Activated naive CD4-positive, alpha-beta T cell treated with anti-CD3 and anti-CD28 coated beads, Interleukin-2, amount 50 U/mL, for 24 hours (primary cell): Measurements from ENCODE around the gene TMEM121B.
A peak's percentile ranks its signal among the peaks of the same experiment; 100 is the strongest.

Experiments used
- H3K27ac Mint-ChIP-seq: one replicate; pipeline ENCODE4 v1.8.0; 2021; ENCODE audit warnings: mild to moderate bottlenecking, mixed read lengths
- H3K27me3 Mint-ChIP-seq: one replicate; pipeline ENCODE4 v1.8.0; 2021; ENCODE audit warnings: mixed read lengths
- H3K36me3 Mint-ChIP-seq: one replicate; pipeline ENCODE4 v1.8.0; 2021; ENCODE audit warnings: mixed read lengths
- H3K4me1 Mint-ChIP-seq: one replicate; pipeline ENCODE4 v1.8.0; 2021; ENCODE audit warnings: mixed read lengths
- H3K4me3 Mint-ChIP-seq: one replicate; pipeline ENCODE4 v1.8.0; 2021; ENCODE audit warnings: mild to moderate bottlenecking, mixed read lengths
- H3K9me3 Mint-ChIP-seq: one replicate; pipeline ENCODE4 v1.8.0; 2021; ENCODE audit warnings: mixed read lengths

TMEM121B gene

GRCh38 chr22:17095538-17095937, 25.6 kb downstream of the TMEM121B start:
- Mint-ChIP-seq H3K4me1 (peaks cover 96% of the 10 kb centered on the region), H3K4me3 (no peak overlapping the region), H3K36me3 (peaks cover 13% of the 10 kb centered on the region), H3K9me3 (no peaks in the 10 kb centered on the region), H3K27ac (no peak overlapping the region), H3K27me3 (no peaks in the 10 kb centered on the region)

- Mint-ChIP-seq H3K4me3 (peak overlapping the region; percentile 30), H3K27ac (peak overlapping the region; percentile 46), H3K9me3 (no peaks in the 10 kb centered on the region), H3K27me3 (no peaks in the 10 kb centered on the region), H3K36me3 (peaks cover 3% of the 10 kb centered on the region), H3K4me1 (peaks cover 91% of the 10 kb centered on the region)
These were observed 28.1 kb downstream of the TMEM121B start for GRCh38 chr22:17093081-17093480.

GRCh38 chr22:17091851-17092250, 29.3 kb downstream of the TMEM121B start:
- H3K27ac Mint-ChIP-seq = peak overlapping the region; percentile 63
- peaks cover 2% of the 10 kb centered on the region for H3K36me3 Mint-ChIP-seq
- no peaks in the 10 kb centered on the region for H3K27me3 Mint-ChIP-seq
- peak overlapping the region; percentile 39 for H3K4me3 Mint-ChIP-seq
- peaks cover 91% of the 10 kb centered on the region for H3K4me1 Mint-ChIP-seq
- no peaks in the 10 kb centered on the region for H3K9me3 Mint-ChIP-seq

GRCh38 chr22:17090550-17090949, 30.6 kb downstream of the TMEM121B start:
- peak overlapping the region; percentile 49 for H3K27ac Mint-ChIP-seq
- no peaks in the 10 kb centered on the region for H3K27me3 Mint-ChIP-seq
- H3K4me1 Mint-ChIP-seq = peaks cover 89% of the 10 kb centered on the region
- no peaks in the 10 kb centered on the region for H3K9me3 Mint-ChIP-seq
- H3K4me3 Mint-ChIP-seq = peak overlapping the region; percentile 58
- H3K36me3 Mint-ChIP-seq = peaks cover 2% of the 10 kb centered on the region

GRCh38 chr22:17087498-17088131, 33.5 kb downstream of the TMEM121B start:
- Mint-ChIP-seq H3K4me1 (peaks cover 74% of the 10 kb centered on the region), H3K36me3 (peaks cover under 1% of the 10 kb centered on the region), H3K27me3 (no peaks in the 10 kb centered on the region), H3K4me3 (peak overlapping the region; percentile 92), H3K27ac (peak overlapping the region; percentile 79), H3K9me3 (no peaks in the 10 kb centered on the region)

- Mint-ChIP-seq H3K36me3 (no peaks in the 10 kb centered on the region), H3K27ac (peak overlapping the region; percentile 63), H3K27me3 (no peaks in the 10 kb centered on the region), H3K4me3 (peak overlapping the region; percentile 92), H3K9me3 (no peaks in the 10 kb centered on the region), H3K4me1 (peaks cover 67% of the 10 kb centered on the region)
These were observed 34.2 kb downstream of the TMEM121B start for GRCh38 chr22:17086788-17087497.

GRCh38 chr22:17086296-17086695, 34.9 kb downstream of the TMEM121B start:
- H3K27ac Mint-ChIP-seq = peak overlapping the region; percentile 96
- no peaks in the 10 kb centered on the region for H3K9me3 Mint-ChIP-seq
- no peaks in the 10 kb centered on the region for H3K27me3 Mint-ChIP-seq
- H3K4me3 Mint-ChIP-seq = peak overlapping the region; percentile 92
- H3K4me1 Mint-ChIP-seq = peaks cover 62% of the 10 kb centered on the region
- H3K36me3 Mint-ChIP-seq = no peaks in the 10 kb centered on the region

- peaks cover 54% of the 10 kb centered on the region for H3K4me1 Mint-ChIP-seq
- peak overlapping the region; percentile 96 for H3K27ac Mint-ChIP-seq
- H3K4me3 Mint-ChIP-seq = peak overlapping the region; percentile 92
- no peaks in the 10 kb centered on the region for H3K9me3 Mint-ChIP-seq
- H3K36me3 Mint-ChIP-seq = no peaks in the 10 kb centered on the region
- H3K27me3 Mint-ChIP-seq = no peaks in the 10 kb centered on the region
These were observed 35.6 kb downstream of the TMEM121B start for GRCh38 chr22:17085277-17086181.

- peaks cover 48% of the 10 kb centered on the region for H3K4me1 Mint-ChIP-seq
- H3K9me3 Mint-ChIP-seq = no peaks in the 10 kb centered on the region
- H3K27ac Mint-ChIP-seq = peak within 1 kb of the TSS; percentile 96
- H3K27me3 Mint-ChIP-seq = no peaks in the 10 kb centered on the region
- H3K36me3 Mint-ChIP-seq = no peaks in the 10 kb centered on the region
- H3K4me3 Mint-ChIP-seq = peak within 1 kb of the TSS; percentile 92
These were observed 36.4 kb downstream of the TMEM121B start, which contains the start of gene IL17RA for GRCh38 chr22:17084554-17085276. TSS of gene IL17RA (plus strand) at chr22:17085000. CDS start at chr22:17085092, 92 bp downstream.

- H3K4me1 Mint-ChIP-seq = peaks cover 40% of the 10 kb centered on the region
- H3K9me3 Mint-ChIP-seq = no peaks in the 10 kb centered on the region
- H3K27ac Mint-ChIP-seq = peak overlapping the region; percentile 72
- H3K27me3 Mint-ChIP-seq = no peaks in the 10 kb centered on the region
- H3K36me3 Mint-ChIP-seq = no peaks in the 10 kb centered on the region
- H3K4me3 Mint-ChIP-seq = peak overlapping the region; percentile 92
These were observed 37.2 kb downstream of the TMEM121B start for GRCh38 chr22:17083811-17084441.

GRCh38 chr22:17083255-17083654, 37.9 kb downstream of the TMEM121B start:
- Mint-ChIP-seq H3K36me3 (no peaks in the 10 kb centered on the region), H3K9me3 (no peaks in the 10 kb centered on the region), H3K4me1 (peaks cover 36% of the 10 kb centered on the region), H3K27me3 (no peaks in the 10 kb centered on the region), H3K4me3 (peak overlapping the region; percentile 92), H3K27ac (no peak overlapping the region)

GRCh38 chr22:17079572-17079971, 41.6 kb downstream of the TMEM121B start:
- Mint-ChIP-seq H3K4me1 (peaks cover 38% of the 10 kb centered on the region), H3K36me3 (no peaks in the 10 kb centered on the region), H3K9me3 (no peaks in the 10 kb centered on the region), H3K27me3 (no peaks in the 10 kb centered on the region), H3K27ac (no peak overlapping the region), H3K4me3 (no peak overlapping the region)

- peak overlapping the region; percentile 62 for H3K27ac Mint-ChIP-seq
- H3K36me3 Mint-ChIP-seq = no peaks in the 10 kb centered on the region
- H3K9me3 Mint-ChIP-seq = no peaks in the 10 kb centered on the region
- no peaks in the 10 kb centered on the region for H3K27me3 Mint-ChIP-seq
- no peak overlapping the region for H3K4me3 Mint-ChIP-seq
- H3K4me1 Mint-ChIP-seq = peaks cover 27% of the 10 kb centered on the region
These were observed 43.9 kb downstream of the TMEM121B start for GRCh38 chr22:17077255-17077654.

GRCh38 chr22:17074648-17075002, 46.5 kb downstream of the TMEM121B start:
- no peak overlapping the region for H3K27ac Mint-ChIP-seq
- peaks cover 27% of the 10 kb centered on the region for H3K4me1 Mint-ChIP-seq
- H3K9me3 Mint-ChIP-seq = no peaks in the 10 kb centered on the region
- H3K36me3 Mint-ChIP-seq = no peaks in the 10 kb centered on the region
- no peak overlapping the region for H3K4me3 Mint-ChIP-seq
- no peaks in the 10 kb centered on the region for H3K27me3 Mint-ChIP-seq

GRCh38 chr22:17072877-17073276, 48.3 kb downstream of the TMEM121B start:
- Mint-ChIP-seq H3K4me3 (no peak overlapping the region), H3K27me3 (no peaks in the 10 kb centered on the region), H3K4me1 (peaks cover 27% of the 10 kb centered on the region), H3K9me3 (no peaks in the 10 kb centered on the region), H3K36me3 (no peaks in the 10 kb centered on the region), H3K27ac (no peak overlapping the region)
